Transverse colon (tissue), 3 donors: ENCODE data around the gene SLC38A6.

Experiments used
- POLR2A ChIP-seq: fragments of 450-650 bp; IDR thresholded peaks from one replicate; pipeline ENCODE4 v1.6.1; 2016; ENCODE audit warnings: antibody characterized with exemption, mild to moderate bottlenecking, moderate library complexity
- TF ChIP-seq, protein P1 (sequence below), 5 experiments: fragments of 200-600 bp in 3 of 5; fragments of 450-650 bp in 2 of 5; sonication (generic) in 3 of 5; IDR thresholded peaks; 1 replicate in 2 of 5; 2 replicates in 3 of 5; pipeline ENCODE4 v1.5.1; 2016 to 2017; ENCODE audit warnings: antibody characterized with exemption in 5 of 5, inconsistent platforms in 3 of 5, mild to moderate bottlenecking in 2 of 5, moderate library complexity in 1 of 5

- TF ChIP-seq, protein P1, sequence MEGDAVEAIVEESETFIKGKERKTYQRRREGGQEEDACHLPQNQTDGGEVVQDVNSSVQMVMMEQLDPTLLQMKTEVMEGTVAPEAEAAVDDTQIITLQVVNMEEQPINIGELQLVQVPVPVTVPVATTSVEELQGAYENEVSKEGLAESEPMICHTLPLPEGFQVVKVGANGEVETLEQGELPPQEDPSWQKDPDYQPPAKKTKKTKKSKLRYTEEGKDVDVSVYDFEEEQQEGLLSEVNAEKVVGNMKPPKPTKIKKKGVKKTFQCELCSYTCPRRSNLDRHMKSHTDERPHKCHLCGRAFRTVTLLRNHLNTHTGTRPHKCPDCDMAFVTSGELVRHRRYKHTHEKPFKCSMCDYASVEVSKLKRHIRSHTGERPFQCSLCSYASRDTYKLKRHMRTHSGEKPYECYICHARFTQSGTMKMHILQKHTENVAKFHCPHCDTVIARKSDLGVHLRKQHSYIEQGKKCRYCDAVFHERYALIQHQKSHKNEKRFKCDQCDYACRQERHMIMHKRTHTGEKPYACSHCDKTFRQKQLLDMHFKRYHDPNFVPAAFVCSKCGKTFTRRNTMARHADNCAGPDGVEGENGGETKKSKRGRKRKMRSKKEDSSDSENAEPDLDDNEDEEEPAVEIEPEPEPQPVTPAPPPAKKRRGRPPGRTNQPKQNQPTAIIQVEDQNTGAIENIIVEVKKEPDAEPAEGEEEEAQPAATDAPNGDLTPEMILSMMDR (IDR thresholded peaks at IDR 0.05) = no peak
- TF ChIP-seq POLR2A = no peak
These were observed 29.1 kb upstream of the SLC38A6 start for GRCh38 chr14:60951776-60952435.
